HG02759 (cell line): Measurements from ENCODE around the gene VPS13C.
"Not testable (repeated sequence)": the region's sequence is repeated elsewhere in the genome, so short reads cannot be mapped to it uniquely, and the experiment has no call there.

Experiments
- ATAC-seq: cut with Tn5 transposase; IDR thresholded peaks from one replicate; pipeline ENCODE4 v1.9.1; 2021; ENCODE audit warnings: mild to moderate bottlenecking, moderate library complexity; ENCODE audit not compliant: unreplicated experiment

Gene VPS13C

DNA sequence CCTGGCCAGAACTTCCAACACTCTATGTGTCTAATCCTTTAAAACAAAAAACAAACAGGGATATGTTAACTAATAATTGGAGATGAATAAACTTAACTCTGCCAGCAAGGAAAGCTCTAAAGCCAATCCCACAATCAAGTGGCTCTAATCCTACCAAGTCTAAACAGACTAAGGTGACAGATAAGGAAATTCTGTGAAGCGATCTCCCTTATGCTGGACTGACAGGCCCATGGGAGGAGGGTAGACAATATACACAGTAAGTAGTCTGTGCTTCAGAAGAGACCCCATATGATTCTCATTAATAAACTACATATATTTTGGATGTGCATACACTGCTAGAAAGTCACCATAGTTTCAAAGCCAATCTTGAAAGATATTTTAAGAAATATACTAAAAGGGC is 10.1 kb downstream of the VPS13C start:
- no peak for ATAC-seq

DNA sequence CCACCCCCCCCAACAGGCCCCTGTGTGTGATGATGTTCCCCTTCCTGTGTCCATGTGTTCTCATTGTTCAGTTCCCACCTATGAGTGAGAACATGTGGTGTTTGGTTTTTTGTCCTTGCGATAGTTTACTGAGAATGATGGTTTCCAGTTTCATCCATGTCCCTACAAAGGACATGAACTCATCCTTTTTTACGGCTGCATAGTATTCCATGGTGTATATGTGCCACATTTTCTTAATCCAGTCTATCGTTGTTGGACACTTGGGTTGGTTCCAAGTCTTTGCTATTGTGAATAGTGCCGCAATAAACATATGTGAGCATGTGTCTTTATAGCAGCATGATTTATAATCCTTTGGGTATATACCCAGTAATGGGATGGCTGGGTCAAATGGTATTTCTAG is 12.0 kb downstream of the VPS13C start:
- not testable (repeated sequence) for ATAC-seq

DNA sequence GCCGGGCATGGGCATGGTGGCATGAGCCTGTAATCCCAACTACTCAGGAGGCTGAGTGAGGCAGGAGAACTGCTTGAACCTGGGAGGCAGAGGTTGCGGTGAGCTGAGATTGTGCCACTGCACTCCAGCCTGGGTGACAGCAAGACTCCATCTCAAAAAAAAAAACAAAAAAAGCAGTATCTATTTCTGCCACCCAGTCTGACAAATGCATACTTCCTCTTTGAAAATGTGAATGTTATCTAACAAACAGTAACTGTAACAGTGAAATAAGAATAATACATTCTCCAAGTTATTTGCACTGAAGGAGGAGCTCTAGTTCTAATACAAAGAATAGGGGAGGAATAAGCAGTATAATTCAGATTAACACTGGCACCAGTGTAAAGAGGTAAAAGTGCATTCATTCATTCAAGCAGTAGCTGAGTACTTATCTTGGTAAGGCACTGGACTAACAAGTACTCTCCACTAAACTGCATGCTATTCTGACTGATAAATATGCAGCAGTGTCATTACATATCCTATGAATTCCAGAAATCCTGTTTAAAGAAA is 12.9 kb downstream of the VPS13C start:
- no peak for ATAC-seq

DNA sequence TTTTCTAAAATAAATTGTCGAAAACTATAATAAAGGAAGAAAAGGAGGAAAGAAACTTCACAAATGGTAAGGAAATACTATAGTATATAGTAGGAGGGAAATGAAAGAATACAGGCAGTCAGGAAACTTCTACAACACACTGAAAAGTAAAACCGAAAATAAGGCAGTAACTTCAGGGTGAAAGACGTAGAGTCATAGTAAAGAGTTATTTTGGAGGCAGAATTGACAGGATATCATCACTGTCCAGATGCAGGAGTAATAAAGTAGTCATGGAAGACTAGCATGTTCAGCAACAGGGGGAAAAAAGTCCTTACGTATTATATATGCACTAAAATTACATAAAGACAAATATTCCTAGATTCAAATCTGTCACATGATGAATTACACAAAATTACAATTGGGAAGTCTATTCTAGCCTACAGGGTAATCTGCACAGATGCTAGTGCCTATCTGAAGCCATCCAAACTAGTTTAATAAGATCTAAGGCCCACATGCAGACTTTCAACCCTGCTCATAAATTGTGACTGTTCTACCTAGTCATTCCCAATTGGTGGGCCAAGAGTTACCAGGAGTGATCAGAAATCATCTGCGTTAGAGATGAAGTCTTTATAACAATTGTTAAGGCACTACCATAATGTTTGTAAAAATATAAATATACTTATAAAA is 14.0 kb downstream of the VPS13C start:
- no peak for ATAC-seq

DNA sequence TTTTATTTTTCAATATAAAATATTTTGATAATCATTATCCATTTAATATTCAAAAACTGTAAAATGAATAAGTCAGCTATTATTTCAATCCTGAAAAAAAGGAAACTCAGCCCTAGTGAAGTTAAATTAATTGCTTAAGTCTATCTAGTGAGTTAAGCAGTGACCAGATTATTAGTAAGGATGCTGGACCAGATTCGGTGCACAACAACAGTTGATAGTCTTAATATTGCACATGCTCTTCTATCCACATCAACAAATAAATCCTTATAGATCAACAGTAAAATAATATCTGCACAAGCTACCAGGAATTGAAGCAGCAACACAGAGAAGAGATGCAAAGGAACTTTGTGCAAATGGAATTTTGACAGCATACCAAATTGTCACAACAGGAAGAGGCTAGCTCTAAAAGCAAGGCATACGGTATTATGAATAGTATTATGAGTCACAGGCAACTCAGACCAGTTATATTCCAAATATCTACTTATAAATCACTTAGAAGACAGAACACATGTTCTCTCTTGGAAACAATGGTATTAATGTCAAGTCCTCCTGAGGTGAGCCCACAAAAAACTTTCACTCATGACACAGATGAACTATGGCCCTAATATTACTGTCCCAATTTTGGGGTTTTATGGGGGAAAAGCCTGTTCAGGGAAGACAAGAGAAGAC is 24.9 kb downstream of the VPS13C start:
- ATAC-seq, result no peak

DNA sequence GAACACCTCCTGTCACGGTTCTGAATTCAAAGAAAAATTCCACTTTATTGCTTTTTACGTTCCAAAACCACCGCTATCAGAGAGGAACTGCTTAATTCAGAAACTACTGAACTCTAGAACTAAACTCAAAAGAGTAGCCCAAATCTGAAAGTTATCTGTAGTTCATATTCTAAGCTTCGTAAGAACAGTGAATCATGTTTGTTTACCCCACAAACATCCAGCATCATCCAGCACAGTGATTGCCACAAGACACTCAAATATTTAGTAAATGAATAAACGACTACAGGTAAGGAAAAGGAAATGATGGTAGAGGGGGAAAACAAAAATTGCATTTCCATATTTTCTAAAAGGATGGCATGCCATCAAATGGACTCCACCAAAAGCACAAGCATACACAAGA is 32.3 kb downstream of the VPS13C start:
- no peak for ATAC-seq

DNA sequence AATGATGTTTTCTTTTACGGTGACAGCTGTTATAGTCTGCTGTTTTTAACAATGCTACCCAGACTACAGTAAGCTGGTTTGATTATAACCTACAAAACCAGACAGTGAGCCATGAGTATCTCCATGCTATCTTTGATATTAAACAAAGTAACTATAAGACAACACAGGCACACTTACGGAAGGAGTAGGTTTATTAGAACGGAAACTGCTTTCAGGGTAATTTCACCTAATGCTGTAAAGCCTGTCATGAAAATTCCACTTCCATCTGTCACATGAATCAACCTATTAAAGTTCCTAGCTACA is 33.0 kb downstream of the VPS13C start:
- ATAC-seq, result no peak

DNA sequence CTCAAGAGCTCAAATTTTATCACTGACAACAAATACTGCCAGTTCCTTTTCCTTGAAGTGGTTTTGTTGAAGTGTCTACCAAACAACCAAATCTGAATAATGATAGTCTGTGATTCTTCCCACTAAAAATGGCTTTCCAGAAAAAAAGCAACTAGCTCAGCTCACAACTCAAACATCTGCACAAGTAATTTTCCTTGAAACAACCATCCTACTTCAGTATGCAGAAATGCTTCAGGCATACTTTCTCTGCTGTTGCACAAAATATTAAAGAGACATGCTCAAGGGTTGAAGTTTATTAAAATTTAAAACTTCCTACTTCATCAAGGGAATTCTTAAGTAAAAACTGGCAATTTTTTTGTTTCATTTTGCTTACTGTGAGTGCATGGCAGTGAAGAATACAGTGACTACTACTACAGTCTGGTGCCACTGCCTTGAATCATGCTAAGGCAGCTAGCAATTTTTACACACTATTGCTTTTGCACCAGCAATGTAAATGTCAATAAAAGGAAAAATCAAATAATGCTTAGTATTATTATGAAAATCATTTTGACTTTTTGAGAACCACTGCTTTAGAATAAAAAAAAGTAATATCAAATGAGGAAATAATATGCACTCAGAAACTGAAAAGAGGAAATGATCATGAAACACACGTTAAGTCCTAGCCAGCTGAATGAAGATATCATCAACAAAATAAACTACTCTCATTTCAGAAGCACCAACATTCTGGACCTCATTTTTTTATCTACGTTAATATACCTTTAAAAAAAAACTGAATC is 33.6 kb downstream of the VPS13C start:
- ATAC-seq, result no peak

DNA sequence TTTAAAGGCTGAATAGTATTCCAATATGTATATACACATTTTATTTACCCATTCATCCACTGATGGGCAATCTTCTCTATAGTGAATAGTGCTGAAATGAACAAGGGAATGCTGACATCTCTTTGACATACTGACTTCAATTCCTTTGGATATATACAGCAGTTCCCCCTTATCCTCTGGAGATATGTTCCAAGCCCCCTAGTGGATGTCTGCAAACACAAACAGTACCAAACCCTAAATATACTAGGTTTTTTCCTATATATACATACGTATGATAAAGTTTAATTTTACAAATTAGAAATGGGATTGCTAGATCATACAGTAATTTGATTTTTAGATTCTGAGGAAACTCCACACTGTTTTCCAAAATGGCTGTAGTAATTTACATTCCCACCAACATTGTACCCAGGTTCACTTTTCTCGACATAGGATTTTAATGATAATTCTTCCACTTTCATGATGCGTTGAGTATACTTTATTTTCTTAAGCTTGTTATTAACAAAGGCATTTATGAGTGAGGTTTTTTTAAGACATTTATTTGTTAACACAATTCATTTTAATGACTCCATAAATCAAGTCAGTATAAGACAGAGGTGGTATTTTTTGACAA is 38.2 kb downstream of the VPS13C start:
- ATAC-seq, result no peak

DNA sequence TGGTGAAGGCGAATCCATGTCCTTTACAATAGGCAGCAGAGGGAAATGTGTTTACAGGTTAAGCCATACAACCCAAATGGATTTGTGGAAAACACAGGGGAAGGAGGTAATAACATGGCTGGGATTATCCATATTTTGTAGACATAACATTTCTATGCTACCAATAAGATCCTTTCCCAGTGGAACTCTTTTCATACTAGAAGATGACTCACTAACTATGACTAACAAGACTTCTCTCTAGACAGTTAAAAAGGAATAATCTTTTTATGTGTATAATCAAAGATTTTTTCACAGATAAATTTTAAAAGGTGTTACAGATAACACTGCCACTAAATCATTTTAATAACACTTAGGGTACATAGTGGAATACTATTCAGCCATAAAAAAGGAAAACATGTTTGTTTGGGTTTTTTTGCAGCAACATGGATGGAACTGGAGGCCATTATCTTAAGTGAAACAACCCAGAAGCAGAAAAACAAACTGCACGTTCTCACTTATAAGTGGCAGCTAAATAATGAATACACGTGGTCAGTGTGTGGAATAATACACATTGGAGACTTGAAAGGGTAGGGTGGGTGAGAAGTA is 39.6 kb downstream of the VPS13C start:
- no peak for ATAC-seq

DNA sequence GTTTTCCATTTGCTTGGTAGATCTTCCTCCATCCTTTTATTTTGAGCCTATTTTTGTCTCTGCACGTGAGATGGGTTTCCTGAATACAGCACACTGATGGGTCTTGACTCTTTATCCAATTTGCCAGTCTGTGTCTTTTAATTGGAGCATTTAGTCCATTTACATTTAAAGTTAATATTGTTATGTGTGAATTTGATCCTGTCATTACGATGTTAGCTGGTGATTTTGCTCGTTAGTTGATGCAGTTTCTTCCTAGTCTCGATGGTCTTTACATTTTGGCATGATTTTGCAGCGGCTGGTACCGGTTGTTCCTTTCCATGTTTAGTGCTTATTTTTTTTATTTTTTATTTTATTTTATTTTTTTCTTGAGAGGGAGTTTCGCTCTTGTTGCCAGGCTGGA is 54.9 kb downstream of the VPS13C start:
- ATAC-seq, result not testable (repeated sequence)

DNA sequence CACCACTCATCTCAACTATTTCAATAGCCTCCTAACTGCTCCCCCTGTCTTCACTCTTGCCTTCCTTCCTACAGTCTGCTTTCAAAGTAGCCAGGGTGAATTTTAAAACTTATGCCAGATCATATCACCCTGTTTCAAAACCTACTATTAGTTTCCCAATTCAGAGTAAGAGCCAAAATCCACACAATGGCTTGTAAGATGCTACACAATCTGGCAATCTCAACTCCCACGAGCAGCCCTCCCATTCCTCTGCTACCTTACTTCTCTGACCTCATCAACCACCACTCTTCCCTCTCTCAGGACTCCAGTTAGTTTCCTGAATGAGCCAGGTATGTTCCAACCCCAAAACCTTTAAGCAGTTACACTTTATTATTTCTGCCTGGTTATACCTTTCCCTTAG is 62.5 kb downstream of the VPS13C start:
- no peak for ATAC-seq

DNA sequence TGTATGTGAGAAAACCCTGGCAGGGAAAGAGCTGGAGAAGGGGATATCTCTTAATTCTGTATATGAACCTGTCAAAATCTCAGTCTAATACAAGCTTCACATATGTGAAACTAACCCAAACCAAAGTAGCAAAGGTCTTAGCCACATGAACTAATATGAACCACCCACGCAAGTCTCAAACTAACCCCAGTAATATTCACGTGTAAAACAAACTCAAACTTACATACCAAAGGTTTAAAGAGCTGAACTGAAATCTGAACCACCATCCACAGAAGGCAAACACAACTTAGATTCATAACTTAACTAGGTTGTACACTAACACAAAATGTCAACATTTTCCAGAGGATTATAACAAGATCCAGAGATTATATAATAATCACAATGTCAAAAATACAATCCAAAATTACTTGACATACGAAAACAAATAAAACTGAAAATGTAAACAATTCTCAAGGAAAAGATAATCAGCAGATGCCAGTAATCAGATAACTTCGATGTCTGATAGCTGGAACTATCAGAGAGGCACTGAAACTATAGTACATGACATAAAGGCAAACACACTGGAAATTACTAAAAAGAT is 64.1 kb downstream of the VPS13C start:
- ATAC-seq, result no peak

DNA sequence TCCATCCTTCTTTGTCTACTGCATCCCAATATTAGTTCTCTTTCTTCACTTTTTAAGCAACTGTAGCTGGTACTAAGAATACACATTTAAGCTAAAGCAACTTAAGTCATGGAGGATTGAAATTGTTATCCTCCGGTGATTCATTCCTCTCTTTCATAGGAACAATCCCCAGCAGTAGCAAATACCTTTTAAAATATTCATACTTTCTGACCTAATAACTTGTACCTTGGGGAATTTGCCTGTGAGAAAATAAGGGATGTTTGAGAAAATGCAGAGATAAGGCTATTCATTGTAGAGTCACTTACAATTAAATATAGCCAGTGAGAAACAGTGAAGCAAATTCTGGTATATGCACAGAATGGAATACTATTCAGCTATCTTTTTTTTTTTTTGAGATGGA is 66.0 kb downstream of the VPS13C start:
- no peak for ATAC-seq

DNA sequence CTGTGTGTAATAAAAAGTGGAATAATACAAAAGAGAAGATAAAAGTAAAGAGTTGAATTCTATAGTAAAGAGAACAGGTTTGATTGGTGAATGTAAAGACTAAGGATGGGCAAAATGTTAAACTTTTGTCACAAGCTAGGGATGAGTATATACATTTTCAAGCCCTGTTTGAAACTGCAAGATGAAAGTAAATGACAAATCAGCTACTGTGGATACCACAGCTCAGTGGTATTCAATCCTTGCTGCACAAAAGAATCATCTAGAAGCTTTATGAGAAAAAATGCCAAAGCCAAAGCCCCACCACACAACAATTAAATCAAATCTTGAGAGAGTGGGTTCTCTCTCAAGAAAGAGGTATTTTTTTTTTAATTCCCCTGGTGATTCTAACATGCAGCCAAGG is 67.7 kb downstream of the VPS13C start:
- ATAC-seq, result no peak

DNA sequence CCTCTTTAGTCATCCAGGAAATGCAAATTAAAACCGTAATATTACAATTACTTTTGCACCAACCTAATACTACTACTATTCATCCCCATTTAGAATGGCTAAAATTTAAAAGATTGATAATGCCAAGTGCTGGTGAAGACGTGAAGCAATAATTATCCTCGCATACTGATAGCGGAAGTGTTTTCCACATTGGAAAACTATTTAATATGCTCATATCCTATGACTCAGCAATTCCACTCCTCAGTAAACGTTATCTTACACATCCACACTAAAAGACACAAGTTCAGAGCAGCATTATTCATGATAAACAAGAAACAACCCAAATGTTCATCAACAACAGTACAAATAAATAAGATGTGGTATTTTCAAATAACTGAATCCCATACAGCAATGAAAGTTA is 70.6 kb downstream of the VPS13C start:
- ATAC-seq, result no peak

DNA sequence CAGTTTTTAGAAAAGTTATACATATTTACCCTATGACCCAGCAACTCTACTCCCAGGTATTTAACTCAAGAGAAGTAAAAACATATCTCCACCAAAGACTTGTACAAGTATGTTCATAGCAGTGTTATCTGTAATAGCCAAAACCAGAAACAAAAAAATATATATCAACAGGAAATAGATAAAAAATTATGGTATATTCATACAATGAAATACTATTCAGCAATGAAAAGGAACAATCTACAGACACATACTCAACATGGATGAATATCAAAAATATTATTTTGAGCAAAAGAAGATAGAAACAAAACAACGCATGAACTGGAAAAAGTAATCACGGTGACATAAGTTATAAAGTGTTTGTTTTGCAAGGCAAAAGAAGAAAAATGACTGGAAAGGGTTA is 72.4 kb downstream of the VPS13C start:
- ATAC-seq, result no peak

DNA sequence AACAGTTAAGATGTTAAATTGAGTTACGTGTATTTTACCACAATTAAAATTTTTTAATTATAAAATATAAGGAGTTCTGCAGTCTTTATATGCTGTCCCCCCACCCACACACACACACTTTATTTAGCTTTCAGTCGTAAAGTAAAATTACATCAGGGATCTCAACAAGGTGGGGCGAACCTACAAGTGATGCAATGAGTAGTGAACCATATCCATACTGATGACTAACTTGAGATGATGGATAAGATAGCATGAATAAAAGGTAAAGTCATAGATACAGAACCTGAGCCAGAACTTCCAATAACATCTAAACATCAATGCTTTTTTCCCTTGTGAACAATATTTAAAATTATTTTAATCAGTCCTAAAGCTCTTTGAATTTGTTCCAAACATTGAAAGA is 77.2 kb downstream of the VPS13C start:
- ATAC-seq, result no peak

DNA sequence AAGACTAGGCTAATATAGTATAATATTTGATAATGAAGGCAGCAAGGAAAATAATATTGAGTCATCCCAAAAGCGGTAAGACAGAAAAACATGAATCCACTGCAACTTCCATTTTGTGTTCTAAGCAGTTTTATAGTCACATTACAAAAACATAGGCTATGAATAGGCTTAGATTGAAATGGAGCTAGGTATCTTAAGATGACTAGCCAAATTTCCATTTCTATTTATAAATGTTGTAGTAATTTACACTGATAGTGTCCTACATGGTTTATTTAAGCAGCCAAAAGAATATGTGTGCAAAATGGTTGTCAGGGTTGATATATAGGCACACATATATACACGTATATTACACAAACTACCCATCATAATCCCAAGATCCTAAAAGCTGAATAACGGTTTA is 82.0 kb downstream of the VPS13C start:
- ATAC-seq, result no peak

DNA sequence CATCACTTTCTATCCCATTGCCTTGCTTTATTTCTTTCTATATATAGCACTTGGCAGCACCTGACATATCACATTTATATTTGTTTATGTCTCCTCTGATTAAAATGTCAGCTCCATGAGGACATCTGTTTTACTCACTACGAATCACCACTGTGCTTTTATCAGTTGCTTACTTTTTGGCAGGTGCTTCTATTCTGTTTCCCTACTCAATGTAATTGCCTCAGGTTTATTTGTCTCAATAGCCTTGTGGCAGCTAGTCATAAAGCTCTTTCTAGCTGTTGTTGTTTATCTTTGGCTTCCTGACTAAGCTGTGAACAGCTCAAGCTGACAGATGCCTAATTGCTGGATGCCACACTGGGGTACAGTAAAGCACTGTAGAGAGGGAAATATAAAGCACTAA is 85.5 kb downstream of the VPS13C start:
- no peak for ATAC-seq

DNA sequence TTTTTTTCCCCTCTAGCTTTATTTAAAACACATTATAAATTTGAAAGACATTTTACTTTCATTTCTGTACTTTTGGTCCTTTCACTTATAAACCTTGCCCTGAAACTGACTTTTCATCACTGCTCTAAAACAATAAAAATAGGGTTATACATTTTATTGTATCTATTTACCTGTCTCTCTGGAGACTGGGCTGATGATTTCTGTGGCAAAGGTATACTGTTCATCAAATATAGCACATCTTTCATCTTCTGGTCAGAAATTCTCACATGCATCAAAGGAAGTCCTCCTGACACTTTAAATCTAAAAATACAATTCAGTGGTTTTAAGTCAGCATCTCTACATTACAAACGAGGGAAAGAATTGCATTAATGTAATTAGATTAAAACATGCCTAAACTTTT is 86.1 kb downstream of the VPS13C start:
- no peak for ATAC-seq
